ENCODE measurements around the gene TANC1. TPM values are rescaled to one million over a fixed set of nuclear protein-coding genes. Genes with fewer than 3 reads are reported as not detected.

Gene TANC1
- total RNA-seq, 1 experiment from 2014 or later: 21.1 TPM

DNA sequence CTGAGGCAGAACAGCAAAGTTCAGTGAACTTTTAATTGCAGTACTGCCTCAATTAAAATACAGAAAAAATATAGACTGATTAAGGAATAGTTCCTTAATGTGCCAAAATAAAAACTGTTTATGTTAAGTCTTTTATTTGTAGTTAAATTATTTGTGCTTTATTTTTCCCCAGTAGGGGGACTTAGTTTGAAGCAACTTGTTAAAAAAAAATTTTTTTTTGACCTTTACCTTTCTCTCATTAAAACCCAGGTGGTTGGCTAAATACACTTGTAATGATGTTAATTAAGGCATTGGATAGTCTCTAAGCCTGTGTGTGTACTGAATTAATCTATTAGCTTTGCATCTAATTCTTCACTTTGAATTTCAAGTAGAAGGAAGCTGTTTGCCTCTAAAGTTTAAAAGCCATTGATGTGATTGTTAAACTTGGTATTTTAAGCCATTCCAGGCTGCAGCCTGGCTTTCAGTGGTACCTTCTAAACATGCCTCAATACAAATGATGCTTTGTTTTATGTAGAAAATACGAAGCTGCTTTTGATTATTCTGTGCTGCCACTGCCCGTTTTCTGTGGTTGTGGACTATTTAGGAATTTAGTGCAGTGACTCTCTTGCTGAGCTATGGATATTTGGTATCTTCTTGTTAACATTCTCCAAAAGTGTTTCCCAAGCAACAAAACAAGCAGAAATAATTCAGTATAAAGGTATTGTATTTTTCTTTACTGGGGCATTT is 102.9 kb downstream of the TANC1 start:
- DNase-seq: no peak
- Mint-ChIP-seq H3K4me3 (ENCODE audit: unreplicated experiment) (no peak overlapping the region), H3K4me1 (ENCODE audit: low read depth, unreplicated experiment) (peaks cover 6% of the 10 kb centered on the region), H3K36me3 (ENCODE audit: insufficient read depth, unreplicated experiment) (peaks cover 16% of the 10 kb centered on the region), H3K27me3 (ENCODE audit: insufficient read depth, unreplicated experiment) (no peaks in the 10 kb centered on the region), H3K27ac (ENCODE audit: unreplicated experiment) (no peak overlapping the region), H3K9me3 (ENCODE audit: unreplicated experiment) (no peaks in the 10 kb centered on the region)
- intact Hi-C loops (cut with micrococcal nuclease; ENCODE audit: unreplicated experiment): no loop called here
- no peaks in the 10 kb centered on the region for H3K9me3 ChIP-seq
- no peaks in the 10 kb centered on the region for H3K27me3 ChIP-seq (replicated peaks; ENCODE audit: control insufficient read depth, insufficient read depth, low read length)
- no peak overlapping the region for H3K4me3 ChIP-seq (ENCODE audit: low read depth, low read length)
- no peaks in the 10 kb centered on the region for H3K36me3 ChIP-seq (ENCODE audit: control insufficient read depth, insufficient read depth, low read length)
- H3K4me1 ChIP-seq: peaks cover 15% of the 10 kb centered on the region
- ChIA-PET POLR2A (no interaction called here), CTCF (no interaction called here)
- BruUV-seq (replicated peaks): no TSS peak
- TF ChIP-seq, protein P1, sequence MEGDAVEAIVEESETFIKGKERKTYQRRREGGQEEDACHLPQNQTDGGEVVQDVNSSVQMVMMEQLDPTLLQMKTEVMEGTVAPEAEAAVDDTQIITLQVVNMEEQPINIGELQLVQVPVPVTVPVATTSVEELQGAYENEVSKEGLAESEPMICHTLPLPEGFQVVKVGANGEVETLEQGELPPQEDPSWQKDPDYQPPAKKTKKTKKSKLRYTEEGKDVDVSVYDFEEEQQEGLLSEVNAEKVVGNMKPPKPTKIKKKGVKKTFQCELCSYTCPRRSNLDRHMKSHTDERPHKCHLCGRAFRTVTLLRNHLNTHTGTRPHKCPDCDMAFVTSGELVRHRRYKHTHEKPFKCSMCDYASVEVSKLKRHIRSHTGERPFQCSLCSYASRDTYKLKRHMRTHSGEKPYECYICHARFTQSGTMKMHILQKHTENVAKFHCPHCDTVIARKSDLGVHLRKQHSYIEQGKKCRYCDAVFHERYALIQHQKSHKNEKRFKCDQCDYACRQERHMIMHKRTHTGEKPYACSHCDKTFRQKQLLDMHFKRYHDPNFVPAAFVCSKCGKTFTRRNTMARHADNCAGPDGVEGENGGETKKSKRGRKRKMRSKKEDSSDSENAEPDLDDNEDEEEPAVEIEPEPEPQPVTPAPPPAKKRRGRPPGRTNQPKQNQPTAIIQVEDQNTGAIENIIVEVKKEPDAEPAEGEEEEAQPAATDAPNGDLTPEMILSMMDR (IDR thresholded peaks at IDR 0.05; ENCODE audit: insufficient read depth in 1 of 2, low read depth in 1 of 2, low read length in 1 of 2, severe bottlenecking in 1 of 2, unreplicated experiment in 1 of 2): peak in 1 of 2 experiments; percentile 18

DNA sequence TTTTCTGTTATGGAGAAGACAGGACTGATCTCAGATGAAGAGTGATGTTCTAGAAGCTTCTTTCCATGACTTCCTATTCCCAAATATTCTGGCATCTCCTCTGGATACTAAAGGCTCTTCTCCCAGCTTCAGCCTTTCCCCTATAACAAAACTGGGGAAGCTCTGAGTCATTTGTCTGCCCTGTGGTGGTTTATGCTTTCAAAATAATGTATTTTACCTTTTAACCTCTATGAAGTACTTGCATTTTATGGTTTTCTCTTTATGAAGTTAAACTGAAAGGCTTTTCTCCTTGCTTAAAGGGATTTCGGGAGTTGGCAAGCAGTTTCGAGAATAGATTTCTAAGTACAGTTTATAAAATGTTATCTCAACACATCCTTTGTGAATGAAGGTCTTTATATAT is 104.4 kb downstream of the TANC1 start:
- peaks cover 6% of the 10 kb centered on the region for H3K4me1 Mint-ChIP-seq (ENCODE audit: low read depth, unreplicated experiment)
- TF ChIP-seq, protein P1 (IDR thresholded peaks at IDR 0.05; ENCODE audit: insufficient read depth in 1 of 2, low read depth in 1 of 2, low read length in 1 of 2, severe bottlenecking in 1 of 2, unreplicated experiment in 1 of 2): no peak
- H3K27ac Mint-ChIP-seq (ENCODE audit: unreplicated experiment): no peak overlapping the region
- Histone ChIP-seq H3K4me3 (ENCODE audit: low read depth, low read length) (no peak overlapping the region), H3K9me3 (no peaks in the 10 kb centered on the region), H3K36me3 (ENCODE audit: control insufficient read depth, insufficient read depth, low read length) (no peaks in the 10 kb centered on the region), H3K4me1 (peaks cover 15% of the 10 kb centered on the region), H3K27me3 (replicated peaks; ENCODE audit: control insufficient read depth, insufficient read depth, low read length) (no peaks in the 10 kb centered on the region)
- intact Hi-C loops (cut with micrococcal nuclease; ENCODE audit: unreplicated experiment): no loop called here
- CTCF ChIA-PET: interaction anchor here (0.6 kb wide), 1 partner anchor 880 kb away, joined by 3 read pairs; no protein-coding TSS in a partner anchor
- DNase-seq: no peak
- BruUV-seq (replicated peaks): no TSS peak
- no peaks in the 10 kb centered on the region for H3K9me3 Mint-ChIP-seq (ENCODE audit: unreplicated experiment)
- no peak overlapping the region for H3K4me3 Mint-ChIP-seq (ENCODE audit: unreplicated experiment)
- POLR2A ChIA-PET: no interaction called here
- H3K36me3 Mint-ChIP-seq (ENCODE audit: insufficient read depth, unreplicated experiment): peaks cover 11% of the 10 kb centered on the region
- no peaks in the 10 kb centered on the region for H3K27me3 Mint-ChIP-seq (ENCODE audit: insufficient read depth, unreplicated experiment)

DNA sequence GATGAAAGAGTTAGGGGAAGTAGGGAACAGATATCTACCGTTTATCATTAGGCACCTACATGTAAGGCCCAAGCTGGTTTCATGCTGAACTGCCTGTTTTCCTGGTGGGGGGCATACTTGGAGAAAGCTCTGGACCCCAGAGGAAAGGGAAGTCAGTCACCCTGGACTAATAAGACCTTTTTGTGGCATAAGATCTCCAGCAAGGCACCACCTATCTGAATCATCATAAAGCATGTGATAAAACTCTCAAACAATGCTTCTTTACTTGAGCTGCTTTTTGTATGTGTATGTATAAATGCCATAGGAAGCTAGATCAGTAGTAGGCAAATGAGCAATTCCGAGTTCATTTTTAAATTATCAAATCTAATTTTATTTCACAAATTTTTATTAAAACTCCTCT is 104.8 kb downstream of the TANC1 start:
- POLR2A ChIA-PET: no interaction called here
- TF ChIP-seq, protein P1 (IDR thresholded peaks at IDR 0.05; ENCODE audit: insufficient read depth in 1 of 2, low read depth in 1 of 2, low read length in 1 of 2, severe bottlenecking in 1 of 2, unreplicated experiment in 1 of 2): no peak
- BruUV-seq (replicated peaks): no TSS peak

More for the DNA sequence above, 104.8 kb downstream of the TANC1 start:
- intact Hi-C loops (cut with micrococcal nuclease; ENCODE audit: unreplicated experiment): no loop called here
- H3K4me1 ChIP-seq: peaks cover 15% of the 10 kb centered on the region
- CTCF ChIA-PET: no interaction called here
- H3K9me3 ChIP-seq: no peaks in the 10 kb centered on the region
- H3K27me3 Mint-ChIP-seq (ENCODE audit: insufficient read depth, unreplicated experiment): no peaks in the 10 kb centered on the region
- H3K4me1 Mint-ChIP-seq (ENCODE audit: low read depth, unreplicated experiment): peaks cover 6% of the 10 kb centered on the region
- H3K9me3 Mint-ChIP-seq (ENCODE audit: unreplicated experiment): no peaks in the 10 kb centered on the region
- H3K36me3 Mint-ChIP-seq (ENCODE audit: insufficient read depth, unreplicated experiment): peaks cover 11% of the 10 kb centered on the region
- no peak overlapping the region for H3K27ac Mint-ChIP-seq (ENCODE audit: unreplicated experiment)
- no peak overlapping the region for H3K4me3 Mint-ChIP-seq (ENCODE audit: unreplicated experiment)
- H3K36me3 ChIP-seq (ENCODE audit: control insufficient read depth, insufficient read depth, low read length): no peaks in the 10 kb centered on the region
- no peak overlapping the region for H3K4me3 ChIP-seq (ENCODE audit: low read depth, low read length)
- DNase-seq: no peak
- H3K27me3 ChIP-seq (replicated peaks; ENCODE audit: control insufficient read depth, insufficient read depth, low read length): no peaks in the 10 kb centered on the region

Measured in Caco-2 (cell line).